ENCODE results near the gene NCOA3. TPM values are rescaled to one million over a fixed set of nuclear protein-coding genes. Genes with fewer than 3 reads are reported as not detected.
A peak's percentile ranks its signal among the peaks of the same experiment; 100 is the strongest.

NCOA3 gene
- total RNA-seq, 1 donor from 2014 or later = 49.3 TPM

GRCh38 chr20:47668313-47669151 is 166.8 kb downstream of the NCOA3 start:
- no peak for DNase-seq (ENCODE audit: low spot score)
- intact Hi-C loops (cut with DNase I) = no loop called here
- ATAC-seq = no peak

DNA sequence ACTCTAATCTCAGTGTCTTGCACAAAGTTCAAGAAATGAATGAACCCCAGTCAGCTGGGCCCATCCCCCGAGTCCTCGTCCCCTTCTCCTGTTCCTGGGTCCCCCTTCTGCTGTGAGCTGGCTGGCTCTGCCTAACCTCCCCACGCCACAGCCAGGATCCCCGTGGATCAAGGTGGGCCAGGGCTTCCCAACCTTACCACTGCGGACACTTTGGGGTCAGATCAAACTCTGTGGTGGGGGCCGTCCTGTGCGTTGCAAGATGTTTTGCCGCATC is 167.4 kb downstream of the NCOA3 start:
- no peak for DNase-seq (ENCODE audit: low spot score)

DNA sequence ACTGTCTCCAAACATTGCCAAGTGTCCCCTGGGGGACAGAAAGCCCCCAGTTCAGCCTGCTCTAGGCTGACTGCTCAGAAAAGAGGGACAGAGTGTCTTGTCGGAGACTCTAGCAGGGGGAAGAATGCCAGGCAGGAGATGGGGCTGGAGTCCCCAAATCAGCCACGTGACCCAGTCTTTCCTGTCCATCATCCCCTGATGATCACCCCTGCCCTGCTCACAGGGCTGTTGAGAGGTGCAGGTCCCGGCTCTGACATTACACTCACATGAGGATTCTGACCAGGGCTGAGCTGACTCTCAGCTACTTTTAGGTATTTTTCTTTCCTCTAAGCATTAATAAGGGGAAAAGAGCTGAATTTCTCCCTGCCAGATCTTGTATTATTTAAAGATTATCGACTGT is 167.8 kb downstream of the NCOA3 start:
- ATAC-seq = no peak
- intact Hi-C loops (cut with DNase I) = no loop called here
- no peak for DNase-seq (ENCODE audit: low spot score)

More for the DNA sequence above, 167.4 kb downstream of the NCOA3 start:
- intact Hi-C loops (cut with DNase I) = no loop called here
- ATAC-seq = no peak

DNA sequence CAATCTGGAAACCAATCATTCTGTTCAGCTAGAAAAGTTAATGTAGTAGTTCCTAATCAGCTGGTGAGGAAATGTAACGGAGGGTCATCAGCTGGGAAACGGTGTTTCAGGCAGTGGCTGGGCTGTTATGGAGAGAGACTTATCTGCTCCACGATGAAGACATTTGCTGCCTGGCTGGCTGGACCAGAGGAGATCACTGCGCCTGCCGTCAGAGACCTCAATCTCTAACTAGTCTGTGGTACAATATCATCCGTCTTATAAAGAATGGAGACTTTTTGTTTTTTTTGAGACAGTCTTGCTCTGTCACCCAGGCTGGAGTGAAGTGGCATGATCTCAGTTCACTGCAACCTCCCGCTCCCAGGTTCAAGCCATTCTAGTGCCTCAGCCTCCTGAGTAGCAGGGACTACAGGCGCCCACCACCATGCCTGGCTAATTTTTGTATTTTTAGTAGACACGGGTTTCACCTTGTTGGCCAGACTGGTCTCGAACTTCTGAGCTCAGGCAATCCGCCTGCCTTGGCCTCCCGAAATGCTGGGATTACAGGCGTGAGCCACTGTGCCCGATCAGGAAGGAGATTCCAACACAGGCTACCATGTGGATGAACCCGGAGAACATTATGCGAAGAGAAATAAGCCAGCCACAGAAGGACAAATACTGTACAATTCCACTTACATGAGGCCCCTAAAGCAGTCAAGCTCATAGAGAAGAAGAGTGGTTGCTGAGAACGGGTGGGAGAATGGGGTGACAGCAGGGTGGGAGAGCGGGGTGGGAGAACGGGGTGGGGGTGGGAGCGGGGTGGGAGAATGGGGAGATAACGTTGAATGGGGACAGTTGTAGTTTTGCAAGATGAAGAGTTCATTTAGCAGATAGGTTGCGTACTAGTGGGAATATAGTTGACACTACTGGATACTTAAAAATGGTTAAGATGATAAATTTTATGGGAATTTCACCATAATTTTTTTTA is 168.5 kb downstream of the NCOA3 start:
- intact Hi-C loops (cut with DNase I) = no loop called here

DNA sequence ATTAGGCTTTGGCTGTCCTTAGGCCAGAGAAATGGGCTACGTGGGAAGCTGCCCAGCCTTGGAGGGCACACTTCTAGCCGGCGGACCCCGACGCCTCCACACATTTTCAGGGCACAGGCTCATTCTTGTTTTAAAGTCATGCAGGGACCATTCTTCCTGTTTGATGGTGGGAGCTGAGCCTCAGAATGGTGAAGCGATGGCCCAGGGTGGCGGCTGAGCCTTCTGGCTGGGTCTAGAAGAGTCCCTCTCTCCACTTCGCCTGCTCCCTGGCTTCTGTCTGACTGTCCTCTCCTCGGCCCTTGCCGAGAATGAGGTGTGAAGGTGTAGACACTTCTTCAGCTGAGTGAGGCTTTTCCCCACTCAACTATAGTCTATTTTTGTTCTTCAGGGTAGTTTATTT is 169.2 kb downstream of the NCOA3 start:
- DNase-seq (ENCODE audit: low spot score) (no peak), ATAC-seq (no peak)
- intact Hi-C loops (cut with DNase I) = no loop called here

More for the DNA sequence above, 168.5 kb downstream of the NCOA3 start:
- DNase-seq (ENCODE audit: low spot score) (no peak), ATAC-seq (no peak)

- DNase-seq (ENCODE audit: low spot score) = no peak
- no peak for ATAC-seq
- intact Hi-C loops (cut with DNase I) = no loop called here
Observed at GRCh38 chr20:47672166-47672565, 170.5 kb downstream of the NCOA3 start.

GRCh38 chr20:47672886-47673670 is 171.4 kb downstream of the NCOA3 start:
- ATAC-seq = no peak

DNA sequence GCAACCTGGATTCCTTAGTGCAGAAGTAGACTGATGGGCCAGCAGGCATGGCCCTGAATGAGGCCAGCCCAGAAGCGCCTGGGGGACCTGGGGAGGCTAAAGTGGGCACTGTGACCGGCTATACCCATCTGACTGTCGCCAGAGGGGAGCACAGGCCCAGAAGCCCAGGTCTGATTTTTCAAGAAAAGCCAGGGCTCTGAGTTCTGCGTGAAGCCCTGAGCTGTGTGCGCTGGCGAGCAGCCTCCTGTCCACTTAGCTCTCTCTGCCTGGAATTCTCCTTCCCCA is 171.9 kb downstream of the NCOA3 start:
- intact Hi-C loops (cut with DNase I) = no loop called here
- DNase-seq (ENCODE audit: low spot score) (no peak), ATAC-seq (no peak)

More at GRCh38 chr20:47672886-47673670, 171.4 kb downstream of the NCOA3 start:
- DNase-seq (ENCODE audit: low spot score) = no peak
- intact Hi-C loops (cut with DNase I) = no loop called here

- intact Hi-C loops (cut with DNase I) = no loop called here
- ATAC-seq = no peak
Observed at GRCh38 chr20:47674145-47674544, 172.5 kb downstream of the NCOA3 start.

GRCh38 chr20:47674686-47675085 is 173.0 kb downstream of the NCOA3 start:
- DNase-seq (ENCODE audit: low spot score) (no peak), ATAC-seq (no peak)
- intact Hi-C loops (cut with DNase I) = no loop called here

More at GRCh38 chr20:47674145-47674544, 172.5 kb downstream of the NCOA3 start:
- no peak for DNase-seq (ENCODE audit: low spot score)

GRCh38 chr20:47675190-47676142 is 173.8 kb downstream of the NCOA3 start:
- no peak for ATAC-seq
- DNase-seq (ENCODE audit: low spot score) = no peak
- intact Hi-C loops (cut with DNase I) = no loop called here

GRCh38 chr20:47676219-47676721 is 174.6 kb downstream of the NCOA3 start:
- intact Hi-C loops (cut with DNase I) = no loop called here
- DNase-seq (ENCODE audit: low spot score) (no peak), ATAC-seq (no peak)

DNA sequence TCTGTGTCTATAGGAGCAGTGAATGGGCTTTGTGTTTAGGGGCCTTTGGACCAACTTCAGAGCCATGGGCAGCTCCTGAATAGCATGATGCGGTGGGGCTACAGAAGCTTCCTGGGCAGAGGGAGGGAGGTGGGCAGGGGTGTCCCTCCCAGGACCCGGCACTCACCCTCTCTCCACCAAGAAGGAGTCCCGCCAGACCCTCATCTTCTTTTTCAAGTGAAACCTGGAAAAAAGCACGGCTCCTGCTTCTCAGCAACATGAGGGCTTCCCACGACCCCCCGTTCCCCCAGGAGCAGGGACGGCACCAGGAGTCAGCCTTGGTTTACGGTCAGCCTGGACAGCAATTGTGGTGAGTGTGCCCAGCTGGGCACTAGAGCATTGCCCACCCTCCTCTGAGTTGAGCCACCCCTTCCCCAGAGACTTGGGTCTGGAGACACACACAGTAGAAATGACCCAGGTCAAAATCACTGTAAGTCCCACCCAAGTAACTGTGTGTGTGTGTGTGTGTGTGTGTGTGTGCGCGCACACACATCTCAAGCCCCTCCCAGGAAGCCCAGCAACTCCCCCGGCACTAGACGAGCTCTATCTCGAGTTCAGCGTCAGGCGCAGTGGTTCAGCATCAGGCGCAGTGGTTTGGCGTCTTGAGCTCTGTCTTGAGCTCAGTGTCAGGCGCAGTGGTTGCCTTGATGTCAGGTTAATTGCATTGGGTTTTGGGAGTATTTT is 175.4 kb downstream of the NCOA3 start:
- intact Hi-C loops (cut with DNase I) = no loop called here
- no peak for DNase-seq (ENCODE audit: low spot score)
- ATAC-seq = no peak

DNA sequence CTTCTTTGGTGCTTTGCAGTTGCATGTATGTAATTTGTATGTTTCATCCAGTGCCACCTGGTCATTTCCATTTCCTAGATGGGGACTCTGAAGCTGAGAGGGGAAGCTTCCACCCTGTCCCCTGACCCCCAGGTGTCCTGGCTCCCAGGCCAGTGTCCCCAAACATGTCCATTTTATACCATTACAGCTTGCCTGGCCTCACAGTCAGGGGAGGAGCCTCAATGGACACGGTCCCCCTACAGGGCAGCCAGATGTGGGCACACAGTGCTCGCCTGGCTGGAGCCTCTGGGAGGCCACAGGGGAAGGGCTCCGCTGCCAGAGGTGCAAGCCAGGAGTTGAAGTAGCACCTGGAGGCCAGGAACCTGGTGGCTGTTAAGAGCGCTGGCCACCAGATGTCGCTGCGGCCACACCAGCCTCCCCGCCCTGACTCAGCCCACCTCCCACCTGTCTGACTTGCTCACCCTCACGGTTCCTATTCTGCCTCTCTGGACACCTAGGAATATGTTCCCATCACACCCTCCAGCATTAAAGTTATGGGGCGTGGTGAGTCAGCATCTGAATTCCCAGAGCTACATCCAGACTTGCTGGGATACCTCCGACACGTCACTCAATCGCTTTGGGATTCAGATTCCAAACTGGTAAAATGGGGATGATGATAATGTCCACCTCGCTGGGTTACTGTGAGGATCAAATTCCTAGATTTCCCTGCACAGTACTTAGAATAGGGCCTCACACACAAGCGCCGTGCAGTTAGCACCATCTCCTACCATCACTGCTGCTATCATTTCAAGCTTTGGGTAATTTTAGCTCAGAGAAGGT is 176.2 kb downstream of the NCOA3 start:
- ATAC-seq (peak; percentile 47), DNase-seq (ENCODE audit: low spot score) (no peak)
- intact Hi-C loops (cut with DNase I) = no loop called here

GRCh38 chr20:47678536-47678935 is 176.8 kb downstream of the NCOA3 start:
- ATAC-seq = no peak
- intact Hi-C loops (cut with DNase I) = no loop called here
- DNase-seq (ENCODE audit: low spot score) = no peak

- intact Hi-C loops (cut with DNase I) = no loop called here
- ATAC-seq (no peak), DNase-seq (ENCODE audit: low spot score) (no peak)
Observed at GRCh38 chr20:47679462-47679861, 177.8 kb downstream of the NCOA3 start.
